ENCODE results near the gene SLC4A1. TPM values are rescaled to one million over a fixed set of nuclear protein-coding genes. Genes with fewer than 3 reads are reported as not detected.

Gene SLC4A1
- total RNA-seq, 4 donors from 2014 or later = 0.08 to 0.54 (median 0.45) TPM; not detected in 1

DNA sequence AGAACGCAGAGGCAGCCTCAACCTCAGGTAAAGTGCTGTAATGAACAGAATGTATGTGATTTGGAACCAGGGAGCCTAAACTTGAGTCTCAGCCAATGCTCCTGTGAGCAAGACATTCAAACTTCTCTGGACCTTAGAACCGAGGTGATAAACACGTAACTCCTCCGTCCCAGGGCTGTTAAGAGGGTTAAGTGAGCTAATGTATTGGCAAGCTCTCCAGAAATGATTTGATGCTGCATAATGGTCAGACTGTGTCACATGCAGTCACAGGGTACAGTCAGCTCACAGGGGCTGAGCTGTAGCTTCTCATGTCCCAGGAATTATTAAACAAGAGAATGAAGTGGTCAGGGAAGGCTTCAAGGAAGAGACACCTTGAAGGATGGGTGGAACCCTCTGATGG is 10.0 kb upstream of the SLC4A1 start:
- TF ChIP-seq CTCF (IDR thresholded peaks at IDR 0.05) (no peak), POLR2A (IDR thresholded peaks at IDR 0.05) (no peak), POLR2AphosphoS5 (IDR thresholded peaks at IDR 0.05) (no peak), EP300 (IDR thresholded peaks at IDR 0.05) (no peak)
- Histone ChIP-seq H3K4me1 (peaks cover 0 to 18% (median 13%) of the 10 kb centered on the region in 3 donors), H3K36me3 (no peaks in the 10 kb centered on the region), H3K27me3 (peaks cover 14% of the 10 kb centered on the region), H3K9me3 (no peaks in the 10 kb centered on the region), H3K27ac (no peak overlapping the region), H3K4me3 (no peak overlapping the region)
- ATAC-seq = no peak
- WGBS, 2 donors (ENCODE audit: low coverage in 1 of 2) = 93 to 100% methylated on average over 1 to 4 of the region's 4 CpGs

- Histone ChIP-seq H3K9me3 (no peaks in the 10 kb centered on the region), H3K4me3 (no peak overlapping the region), H3K27ac (no peak overlapping the region), H3K4me1 (no peaks in the 10 kb centered on the region), H3K27me3 (peaks cover 14% of the 10 kb centered on the region), H3K36me3 (no peaks in the 10 kb centered on the region)
- TF ChIP-seq EP300 (IDR thresholded peaks at IDR 0.05) = no peak
- TF ChIP-seq POLR2AphosphoS5 (IDR thresholded peaks at IDR 0.05) = no peak
- TF ChIP-seq POLR2A (IDR thresholded peaks at IDR 0.05) = no peak
- TF ChIP-seq CTCF (IDR thresholded peaks at IDR 0.05) = no peak
- 89 to 92% methylated on average over 4 to 5 of the region's 5 CpGs for WGBS, 2 donors (ENCODE audit: low coverage in 1 of 2)
- no peak for ATAC-seq
Measured at GRCh38 chr17:44273607-44274006, 5.7 kb upstream of the SLC4A1 start.

- 90% methylated on average over 2 of the region's 6 CpGs; no CpG with 5 or more reads in 1 of the 2 donors for WGBS, 2 donors (ENCODE audit: low coverage in 1 of 2)
- no peak overlapping the region for H3K4me3 ChIP-seq
- H3K27me3 ChIP-seq = peaks cover 14% of the 10 kb centered on the region
- no peak overlapping the region for H3K27ac ChIP-seq
- TF ChIP-seq POLR2A (IDR thresholded peaks at IDR 0.05) (no peak), POLR2AphosphoS5 (IDR thresholded peaks at IDR 0.05) (no peak), CTCF (IDR thresholded peaks at IDR 0.05) (no peak), EP300 (IDR thresholded peaks at IDR 0.05) (no peak)
- no peaks in the 10 kb centered on the region for H3K36me3 ChIP-seq
- H3K4me1 ChIP-seq = no peaks in the 10 kb centered on the region
- ATAC-seq = no peak
- H3K9me3 ChIP-seq = no peaks in the 10 kb centered on the region
Measured at GRCh38 chr17:44272954-44273353, 5.0 kb upstream of the SLC4A1 start.

GRCh38 chr17:44272321-44272951 is 4.5 kb upstream of the SLC4A1 start:
- H3K4me1 ChIP-seq = no peaks in the 10 kb centered on the region
- peaks cover 14% of the 10 kb centered on the region for H3K27me3 ChIP-seq
- 41 to 50% methylated on average over 9 to 11 of the region's 13 CpGs for WGBS, 2 donors (ENCODE audit: low coverage in 1 of 2)
- no peaks in the 10 kb centered on the region for H3K36me3 ChIP-seq
- ATAC-seq = no peak
- H3K4me3 ChIP-seq = no peak overlapping the region
- H3K27ac ChIP-seq = no peak overlapping the region
- TF ChIP-seq CTCF (IDR thresholded peaks at IDR 0.05) = no peak
- no peak for TF ChIP-seq EP300 (IDR thresholded peaks at IDR 0.05)
- TF ChIP-seq POLR2AphosphoS5 (IDR thresholded peaks at IDR 0.05) = no peak
- TF ChIP-seq POLR2A (IDR thresholded peaks at IDR 0.05) = no peak
- no peaks in the 10 kb centered on the region for H3K9me3 ChIP-seq

DNA sequence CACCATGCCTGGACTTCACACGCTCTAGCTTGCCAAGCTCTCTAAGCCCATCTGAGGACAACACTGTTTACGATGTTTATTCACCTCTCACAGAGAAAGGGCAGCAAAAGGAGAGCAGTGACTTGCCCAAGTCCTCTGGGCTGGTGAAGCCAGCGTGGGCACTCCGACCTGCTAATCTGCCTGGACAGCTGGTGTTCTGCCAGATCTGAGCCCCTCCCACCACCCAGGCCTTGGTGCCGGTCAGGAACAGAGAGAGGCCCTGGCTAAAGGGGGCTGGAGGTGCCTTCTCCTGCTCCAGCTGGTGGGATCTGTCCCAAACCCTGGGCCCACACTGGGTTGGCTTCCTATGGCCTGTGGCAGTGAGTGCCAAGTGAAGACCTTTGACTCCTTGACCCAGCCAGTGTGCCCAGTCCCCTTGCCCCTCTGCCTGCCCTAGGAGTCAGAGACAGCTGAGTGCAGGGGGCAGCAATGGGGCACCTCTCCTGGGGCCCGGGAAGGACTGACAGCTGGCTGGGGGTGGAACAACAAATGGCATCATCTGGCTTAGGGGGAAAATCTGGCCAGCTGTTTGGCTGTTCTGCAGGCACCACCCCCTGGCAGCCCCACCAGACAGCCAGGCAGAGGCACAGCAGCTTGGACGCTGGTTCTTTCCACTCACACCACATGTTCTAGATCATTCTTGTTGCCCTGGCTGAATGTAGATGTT is 1.8 kb upstream of the SLC4A1 start:
- Histone ChIP-seq H3K27ac (no peak overlapping the region), H3K4me1 (no peaks in the 10 kb centered on the region), H3K36me3 (no peaks in the 10 kb centered on the region), H3K27me3 (peaks cover 14% of the 10 kb centered on the region), H3K9me3 (no peaks in the 10 kb centered on the region), H3K4me3 (no peak overlapping the region)
- ATAC-seq = no peak
- TF ChIP-seq POLR2AphosphoS5 (IDR thresholded peaks at IDR 0.05) = no peak
- no peak for TF ChIP-seq POLR2A (IDR thresholded peaks at IDR 0.05)
- TF ChIP-seq CTCF (IDR thresholded peaks at IDR 0.05) = no peak
- TF ChIP-seq EP300 (IDR thresholded peaks at IDR 0.05) = no peak
- 29 to 60% methylated on average over 2 of the region's 7 CpGs for WGBS, 2 donors (ENCODE audit: low coverage in 1 of 2)
